IPS-NIHi7 (cell line): ENCODE measurements around the gene SCAF4.
A peak's percentile ranks its signal among the peaks of the same experiment; 100 is the strongest.
"Not testable (repeated sequence)": the region's sequence is repeated elsewhere in the genome, so short reads cannot be mapped to it uniquely, and the experiment has no call there.

Experiments used
- DNase-seq: peaks from one replicate; pipeline ENCODE4 v3.0.0; 2012; ENCODE audit warnings: mixed read lengths; ENCODE audit errors: extremely low spot score

Gene SCAF4

GRCh38 chr21:31650930-31651329 is 81.0 kb downstream of the SCAF4 start:
- DNase-seq: no peak

GRCh38 chr21:31647650-31648049 is 84.3 kb downstream of the SCAF4 start:
- no peak for DNase-seq

GRCh38 chr21:31644643-31645042 is 87.3 kb downstream of the SCAF4 start:
- no peak for DNase-seq

GRCh38 chr21:31641416-31641922 is 90.4 kb downstream of the SCAF4 start:
- DNase-seq: no peak

GRCh38 chr21:31636874-31637273 is 95.0 kb downstream of the SCAF4 start:
- DNase-seq: no peak

GRCh38 chr21:31634993-31635392 is 96.9 kb downstream of the SCAF4 start:
- DNase-seq: no peak

GRCh38 chr21:31631881-31632280 is 100.0 kb downstream of the SCAF4 start:
- DNase-seq: not testable (repeated sequence)

GRCh38 chr21:31629972-31630711 is 101.8 kb downstream of the SCAF4 start:
- DNase-seq: no peak

- no peak for DNase-seq
Measured at GRCh38 chr21:31624961-31625491, 106.9 kb downstream of the SCAF4 start.

- no peak for DNase-seq
Measured at GRCh38 chr21:31624181-31624580, 107.7 kb downstream of the SCAF4 start.

- DNase-seq: peak; percentile 57
Measured at GRCh38 chr21:31623664-31624063, 108.3 kb downstream of the SCAF4 start.

GRCh38 chr21:31622397-31622796 is 109.5 kb downstream of the SCAF4 start:
- no peak for DNase-seq
